ENCODE results near the gene NOX4. TPM values are rescaled to one million over a fixed set of nuclear protein-coding genes. Genes with fewer than 3 reads are reported as not detected.
"Not testable (repeated sequence)": the region's sequence is repeated elsewhere in the genome, so short reads cannot be mapped to it uniquely, and the experiment has no call there.

The NOX4 gene
- polyA plus RNA-seq, 6 donors from 2014 or later, result not detected

- Mint-ChIP-seq H3K27me3 (no peaks in the 10 kb centered on the region), H3K4me3 (no peak overlapping the region), H3K27ac (no peak overlapping the region), H3K36me3 (no peaks in the 10 kb centered on the region), H3K4me1 (no peaks in the 10 kb centered on the region), H3K9me3 (no peaks in the 10 kb centered on the region)
- DNase-seq, result no peak
- no peak for ATAC-seq (ENCODE audit: low read depth in 2 of 2)
Observed at GRCh38 chr11:89405629-89406028, 85.5 kb downstream of the NOX4 start.

DNA sequence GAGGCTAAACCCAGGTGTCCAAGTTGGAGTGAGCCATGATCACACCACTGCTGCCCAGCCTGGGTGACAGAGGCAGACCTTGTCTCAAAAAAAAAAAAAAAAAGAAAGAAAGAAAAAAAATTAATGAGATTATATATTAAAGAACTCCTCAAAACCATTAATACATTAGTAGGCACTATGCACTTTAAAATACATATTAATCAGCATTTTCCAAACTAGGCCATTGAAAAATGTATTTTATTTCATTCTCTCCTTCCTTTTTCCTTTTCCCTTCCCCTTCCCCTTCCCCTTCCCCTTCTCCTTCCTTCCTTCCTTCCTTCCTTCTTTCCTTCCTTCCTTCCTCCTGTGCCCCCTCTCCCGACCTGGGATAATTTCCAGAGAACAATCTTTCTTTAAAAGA lies 99.5 kb downstream of the NOX4 start:
- ATAC-seq (ENCODE audit: low read depth in 2 of 2); H3K4me1 Mint-ChIP-seq; H3K36me3 Mint-ChIP-seq; H3K27ac Mint-ChIP-seq; H3K27me3 Mint-ChIP-seq; H3K4me3 Mint-ChIP-seq; DNase-seq: not testable (repeated sequence)
- peaks cover 0 to 12% (median 1%) of the 10 kb centered on the region in 7 donors for H3K9me3 Mint-ChIP-seq

- H3K27me3 Mint-ChIP-seq; H3K4me3 Mint-ChIP-seq; H3K36me3 Mint-ChIP-seq; H3K9me3 Mint-ChIP-seq; DNase-seq; H3K4me1 Mint-ChIP-seq; H3K27ac Mint-ChIP-seq; ATAC-seq (ENCODE audit: low read depth in 2 of 2): not testable (repeated sequence)
Observed at GRCh38 chr11:89387501-89387900, 103.7 kb downstream of the NOX4 start.

- not testable (repeated sequence) for H3K27me3 Mint-ChIP-seq; DNase-seq; H3K36me3 Mint-ChIP-seq; ATAC-seq (ENCODE audit: low read depth in 2 of 2); H3K4me1 Mint-ChIP-seq; H3K4me3 Mint-ChIP-seq
- H3K27ac Mint-ChIP-seq, result peak overlapping the region in 1 of 6 donors; percentile 40
- H3K9me3 Mint-ChIP-seq, result peaks cover 0 to 17% (median 6%) of the 10 kb centered on the region in 7 donors
Observed at GRCh38 chr11:89382986-89383385, 108.2 kb downstream of the NOX4 start.

- Mint-ChIP-seq H3K27me3 (no peaks in the 10 kb centered on the region), H3K4me1 (no peaks in the 10 kb centered on the region), H3K27ac (no peak overlapping the region), H3K4me3 (no peak overlapping the region), H3K36me3 (no peaks in the 10 kb centered on the region), H3K9me3 (peaks cover 0 to 17% (median 6%) of the 10 kb centered on the region in 7 donors)
- ATAC-seq (ENCODE audit: low read depth in 2 of 2) (no peak), DNase-seq (no peak)
Observed at GRCh38 chr11:89381094-89381493, 110.1 kb downstream of the NOX4 start.

DNA sequence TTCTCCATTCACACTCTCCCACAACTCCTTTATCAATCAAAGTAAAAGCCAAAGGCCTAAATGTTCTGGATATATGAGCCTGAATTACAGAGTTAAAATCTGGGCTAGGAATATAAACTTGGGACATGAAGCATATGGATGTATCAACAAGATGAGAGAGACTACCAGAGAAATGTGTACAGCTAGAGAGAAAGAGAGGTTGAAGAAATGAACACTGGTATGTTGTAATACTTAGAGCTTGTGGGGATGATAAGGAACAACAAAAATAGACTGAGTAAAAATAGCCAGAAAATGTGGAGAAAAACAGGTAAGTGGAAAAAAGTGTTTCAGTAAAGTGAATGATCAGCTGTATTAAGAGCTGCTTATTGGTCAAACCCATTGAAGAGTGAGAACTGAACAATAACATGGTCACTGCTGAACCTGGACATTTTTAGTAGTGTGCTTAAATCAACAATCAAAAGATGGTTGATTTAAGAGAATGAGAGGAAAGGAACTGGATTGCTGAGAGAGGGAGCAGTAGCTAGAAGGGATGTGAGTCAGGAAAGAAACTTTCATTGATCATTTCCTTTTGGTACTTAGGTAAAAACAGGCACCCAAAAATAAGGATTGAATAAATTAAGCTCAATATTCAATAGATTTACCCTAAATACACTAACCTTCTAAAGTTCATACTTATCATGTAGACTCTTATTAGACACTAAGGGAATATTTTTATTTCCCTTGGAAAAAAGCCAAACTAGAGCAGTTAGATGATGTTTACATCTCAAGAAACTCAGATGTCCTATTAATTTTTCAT lies 111.0 kb downstream of the NOX4 start:
- ATAC-seq (ENCODE audit: low read depth in 2 of 2); H3K27ac Mint-ChIP-seq: not testable (repeated sequence)

DNA sequence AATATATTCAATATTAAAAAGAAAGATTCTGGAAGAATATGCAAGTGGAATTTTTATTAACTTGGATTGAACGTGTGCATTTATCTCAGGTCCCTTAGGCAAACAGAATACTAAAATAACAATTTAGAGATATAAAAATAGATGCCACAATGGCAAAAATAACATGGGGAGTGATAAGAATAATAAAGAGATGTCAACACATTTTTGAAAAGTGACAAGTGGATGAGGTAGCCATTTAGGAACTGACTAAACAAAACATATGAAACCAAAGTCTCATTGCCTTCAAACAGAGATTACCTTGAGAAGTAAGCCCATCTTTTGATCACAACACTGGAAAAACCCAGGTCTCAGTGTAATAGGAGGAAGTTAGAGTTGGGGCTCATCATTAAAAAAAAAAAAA lies 112.2 kb downstream of the NOX4 start:
- not testable (repeated sequence) for H3K27ac Mint-ChIP-seq; ATAC-seq (ENCODE audit: low read depth in 2 of 2); H3K27me3 Mint-ChIP-seq; H3K36me3 Mint-ChIP-seq; H3K4me3 Mint-ChIP-seq; H3K4me1 Mint-ChIP-seq; DNase-seq
- peaks cover 0 to 17% (median 6%) of the 10 kb centered on the region in 7 donors for H3K9me3 Mint-ChIP-seq

More for the DNA sequence above, 111.0 kb downstream of the NOX4 start:
- H3K9me3 Mint-ChIP-seq, result peaks cover 0 to 17% (median 6%) of the 10 kb centered on the region in 7 donors
- not testable (repeated sequence) for H3K36me3 Mint-ChIP-seq, DNase-seq, H3K4me3 Mint-ChIP-seq, H3K4me1 Mint-ChIP-seq, H3K27me3 Mint-ChIP-seq

- not testable (repeated sequence) for DNase-seq; H3K9me3 Mint-ChIP-seq; H3K27me3 Mint-ChIP-seq; H3K36me3 Mint-ChIP-seq; ATAC-seq (ENCODE audit: low read depth in 2 of 2); H3K4me1 Mint-ChIP-seq; H3K27ac Mint-ChIP-seq; H3K4me3 Mint-ChIP-seq
Observed at GRCh38 chr11:89369356-89369755, 121.8 kb downstream of the NOX4 start.

DNA sequence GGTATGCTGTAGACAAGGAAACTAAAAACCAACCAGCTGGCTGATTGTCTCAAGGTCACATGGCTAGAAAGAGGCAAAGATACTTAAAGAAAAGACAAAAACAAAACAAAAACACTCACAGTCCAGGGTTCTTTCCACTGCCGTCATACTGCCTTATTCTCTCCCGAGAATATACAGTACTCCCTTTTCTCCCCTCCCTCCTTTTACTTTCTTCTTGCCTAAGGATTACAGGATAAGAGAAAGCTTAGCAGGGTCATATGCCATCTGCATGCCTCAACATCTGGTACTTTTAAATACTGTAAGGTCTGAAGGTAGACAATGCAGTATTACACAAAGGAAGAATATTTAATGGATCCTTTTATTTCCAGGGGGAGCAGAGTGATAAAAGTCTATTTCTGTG lies 126.3 kb downstream of the NOX4 start:
- not testable (repeated sequence) for H3K27ac Mint-ChIP-seq; H3K4me1 Mint-ChIP-seq; H3K27me3 Mint-ChIP-seq; H3K4me3 Mint-ChIP-seq; H3K36me3 Mint-ChIP-seq; H3K9me3 Mint-ChIP-seq; ATAC-seq (ENCODE audit: low read depth in 2 of 2); DNase-seq

DNA sequence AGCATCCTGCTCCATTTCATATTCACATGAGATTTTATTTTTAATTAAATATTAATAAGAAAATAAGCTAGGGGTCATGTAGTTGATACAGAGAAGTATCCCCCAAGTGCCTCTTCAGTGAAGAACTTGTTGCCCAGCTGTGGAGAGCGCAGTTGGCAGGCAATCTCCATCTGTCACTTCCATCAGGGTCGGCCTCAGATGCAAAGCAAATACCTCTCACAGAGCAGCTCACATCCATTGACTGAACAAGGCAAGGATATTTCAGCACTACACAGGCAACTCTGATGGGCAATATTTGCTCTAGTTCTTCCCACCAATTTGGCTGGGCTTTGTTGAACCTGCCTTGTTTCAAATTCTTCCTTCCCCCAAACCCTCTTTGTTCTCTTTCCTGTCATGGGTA lies 129.4 kb downstream of the NOX4 start:
- no peaks in the 10 kb centered on the region for H3K27me3 Mint-ChIP-seq
- ATAC-seq (ENCODE audit: low read depth in 2 of 2) (no peak), DNase-seq (no peak)
- H3K36me3 Mint-ChIP-seq, result no peaks in the 10 kb centered on the region
- H3K9me3 Mint-ChIP-seq, result peaks cover 0 to 4% (median 0%) of the 10 kb centered on the region in 7 donors
- no peak overlapping the region for H3K4me3 Mint-ChIP-seq
- no peaks in the 10 kb centered on the region for H3K4me1 Mint-ChIP-seq
- H3K27ac Mint-ChIP-seq, result no peak overlapping the region

GRCh38 chr11:89359208-89359607 lies 132.0 kb downstream of the NOX4 start:
- not testable (repeated sequence) for H3K4me1 Mint-ChIP-seq, H3K27ac Mint-ChIP-seq

DNA sequence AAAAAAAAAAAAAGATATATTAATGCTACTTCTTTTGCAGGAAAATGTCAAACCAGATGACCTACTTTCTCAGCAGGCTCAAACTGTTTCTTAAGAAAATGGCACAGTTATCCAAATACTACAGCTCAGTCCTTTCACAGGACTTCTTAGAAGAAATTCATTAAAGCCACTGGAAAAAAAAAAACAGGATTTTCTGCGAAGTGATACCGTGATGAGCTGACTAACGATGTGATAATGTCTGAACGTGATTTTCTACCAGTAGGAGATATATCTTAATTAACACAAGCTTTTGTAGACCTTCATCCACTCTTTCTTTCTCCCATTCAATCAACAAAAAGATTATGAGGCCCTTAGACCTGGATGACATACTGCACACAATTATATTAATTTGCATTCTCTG lies 132.4 kb downstream of the NOX4 start:
- DNase-seq, result no peak
- Mint-ChIP-seq H3K27me3 (no peaks in the 10 kb centered on the region), H3K4me3 (no peak overlapping the region), H3K4me1 (no peaks in the 10 kb centered on the region), H3K27ac (no peak overlapping the region), H3K9me3 (peaks cover 0 to 4% (median 0%) of the 10 kb centered on the region in 7 donors), H3K36me3 (no peaks in the 10 kb centered on the region)
- ATAC-seq (ENCODE audit: low read depth in 2 of 2), result no peak

More at GRCh38 chr11:89359208-89359607, 132.0 kb downstream of the NOX4 start:
- not testable (repeated sequence) for ATAC-seq (ENCODE audit: low read depth in 2 of 2); H3K27me3 Mint-ChIP-seq; H3K9me3 Mint-ChIP-seq; H3K36me3 Mint-ChIP-seq; H3K4me3 Mint-ChIP-seq; DNase-seq

GRCh38 chr11:89355646-89356045 lies 135.5 kb downstream of the NOX4 start:
- no peak overlapping the region for H3K4me3 Mint-ChIP-seq
- ATAC-seq (ENCODE audit: low read depth in 2 of 2) (no peak), DNase-seq (no peak)
- no peaks in the 10 kb centered on the region for H3K4me1 Mint-ChIP-seq
- H3K27me3 Mint-ChIP-seq, result no peaks in the 10 kb centered on the region
- H3K27ac Mint-ChIP-seq, result no peak overlapping the region
- H3K36me3 Mint-ChIP-seq, result no peaks in the 10 kb centered on the region
- peaks cover 0 to 1% (median 0%) of the 10 kb centered on the region in 7 donors for H3K9me3 Mint-ChIP-seq

DNA sequence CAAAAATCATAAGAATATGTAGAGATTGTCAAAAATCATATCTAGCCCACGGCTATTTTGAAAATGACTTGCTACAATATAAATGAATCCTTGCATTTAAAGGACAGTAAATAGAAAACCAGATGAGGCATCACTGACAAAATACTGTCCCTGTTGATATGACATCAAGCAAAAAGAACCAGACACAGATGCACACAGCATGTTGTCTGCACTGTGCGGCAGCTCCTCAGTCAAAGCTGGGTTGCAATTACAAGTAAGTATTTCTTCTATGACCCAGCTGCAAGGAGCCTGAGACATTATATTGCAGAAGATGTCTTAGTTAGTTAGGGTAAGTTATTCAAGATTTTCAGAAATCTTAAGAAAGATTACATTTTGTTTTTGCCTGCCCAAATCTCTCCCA lies 136.7 kb downstream of the NOX4 start:
- H3K36me3 Mint-ChIP-seq; H3K27me3 Mint-ChIP-seq; H3K9me3 Mint-ChIP-seq; DNase-seq; ATAC-seq (ENCODE audit: low read depth in 2 of 2); H3K4me1 Mint-ChIP-seq; H3K27ac Mint-ChIP-seq; H3K4me3 Mint-ChIP-seq: not testable (repeated sequence)
